Left cardiac atrium (tissue), 4 donors: Measurements from ENCODE around the gene NXT2. TPM values are rescaled to one million over a fixed set of nuclear protein-coding genes. Genes with fewer than 3 reads are reported as not detected.
"Not testable (repeated sequence)": the region's sequence is repeated elsewhere in the genome, so short reads cannot be mapped to it uniquely, and the experiment has no call there.

Source experiments
- ATAC-seq, 2 donors: fragments of 200-7000 bp; cut with Tn5 transposase; one replicate each; pipeline ENCODE4 v1.9.1; 2020; ENCODE audit warnings: mild to moderate bottlenecking in 2 of 2, moderate library complexity in 2 of 2
- DNase-seq: peaks from one replicate; pipeline ENCODE4 v3.0.0-alpha.2; 2020
- intact Hi-C, 2 donors: fragments of 100-400 bp; cut with DNase I; formaldehyde crosslinking; loops; one replicate each; pipeline versions ENCODE4 v1.14.1 to v1.15.1; 2022 to 2023
- long read RNA-seq: library from polyadenylated mRNA; unstranded; transcript quantifications from one replicate; pipeline ENCODE4 v2.0.0, GENCODE V29; 2021
- total RNA-seq, 2 donors: library from RNA; stranded (reverse); fragmentation: NEBNext Ultra II Directional; extraction: Animal tissue kit (Norgen Biotek cat#: 25700); gene quantifications; one replicate each; pipeline ENCODE4 v1.2.1, GENCODE V29; 2021
- donor health status: DM: no; HTN: yes; CAD: no.
- donor health status: DM: no; HTN: yes; CAD: no; lungs with severe emphysema.
- donor health status: DM: yes; HTN: yes; CAD: no.
- donor health status: Dilated cardiomyopathy.

The NXT2 gene
- 1 to 10 TPM; 2.6 to 4.2 TPM for total RNA-seq
- long read RNA-seq, partial matches to known transcripts: 0 of 5 reads
- long read RNA-seq, other reads (novel, unspliced or antisense): 1 of 5 reads

DNA sequence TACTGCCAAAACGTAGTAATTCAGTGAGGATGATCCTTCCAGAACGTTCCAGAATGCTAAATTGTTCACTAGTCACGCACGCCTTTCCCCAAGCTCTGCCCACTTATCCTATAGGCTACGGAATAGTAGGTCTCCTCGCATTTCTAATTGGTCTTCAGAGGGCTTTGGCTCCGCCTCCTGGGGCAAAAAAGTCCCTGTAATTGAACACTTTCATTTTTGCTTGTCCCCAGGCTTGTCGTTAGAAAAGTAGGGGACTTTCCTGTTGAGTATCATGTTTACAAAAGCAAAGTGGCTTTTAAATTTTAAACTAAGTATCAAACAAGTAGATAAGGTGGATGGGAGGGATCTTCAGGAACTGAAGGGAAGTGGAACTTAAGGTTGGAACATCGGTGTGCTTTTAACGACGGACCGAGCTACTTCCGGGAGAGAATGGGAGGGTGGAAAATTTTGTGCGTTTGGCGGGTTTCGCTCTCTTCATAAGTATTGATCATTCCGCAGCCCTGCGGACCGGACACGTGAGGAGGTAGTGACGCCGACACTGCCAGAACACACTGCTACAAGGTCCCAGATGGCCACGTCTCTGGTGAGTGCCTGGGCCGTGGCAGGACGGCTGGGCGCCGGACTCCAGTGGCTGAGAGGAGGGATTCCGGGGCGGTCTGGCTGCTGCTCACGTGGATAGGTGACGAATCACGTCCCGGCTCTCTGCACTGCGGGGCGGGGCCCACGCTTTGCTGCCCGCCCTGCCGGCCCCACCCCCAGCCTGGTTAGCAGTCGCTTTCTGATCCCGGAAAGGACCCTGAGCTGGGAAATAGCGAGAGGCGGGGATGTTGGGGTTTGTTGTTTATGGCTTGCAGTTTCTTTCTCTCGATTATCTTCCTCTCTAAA, at the start of gene NXT2:
TSS of gene NXT2 (plus strand) at position 406 of the 885 bp plus-strand sequence. CDS start at position 569, 163 bp downstream.
- DNase-seq: peak; percentile 91
- intact Hi-C loops: no loop called here
- peak; percentile 100 for ATAC-seq

DNA sequence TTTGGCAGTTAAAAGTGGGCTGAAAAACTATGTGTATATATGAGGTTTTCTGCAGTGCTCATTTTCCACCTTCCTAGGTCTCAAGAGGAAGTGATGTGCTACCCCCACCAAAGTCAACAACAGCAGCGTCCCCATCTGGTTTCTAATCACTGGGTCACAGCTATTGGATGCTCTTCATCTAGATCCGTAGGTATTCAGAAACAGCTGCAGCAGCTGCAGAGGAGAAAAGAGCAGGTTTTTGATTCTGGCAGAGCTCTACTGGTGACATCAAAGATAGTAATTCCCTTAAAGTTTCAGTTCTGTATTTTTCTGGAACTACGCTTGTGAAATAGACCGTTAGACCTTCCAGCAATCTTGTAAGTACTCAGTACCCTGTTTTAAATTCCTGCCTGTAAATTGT, 49.0 kb upstream of the NXT2 start:
- ATAC-seq: no peak
- intact Hi-C loops: loop anchor here (10.0 kb wide), 3 partner anchors 147 to 397 kb away; no protein-coding TSS in a partner anchor
- DNase-seq: no peak

DNA sequence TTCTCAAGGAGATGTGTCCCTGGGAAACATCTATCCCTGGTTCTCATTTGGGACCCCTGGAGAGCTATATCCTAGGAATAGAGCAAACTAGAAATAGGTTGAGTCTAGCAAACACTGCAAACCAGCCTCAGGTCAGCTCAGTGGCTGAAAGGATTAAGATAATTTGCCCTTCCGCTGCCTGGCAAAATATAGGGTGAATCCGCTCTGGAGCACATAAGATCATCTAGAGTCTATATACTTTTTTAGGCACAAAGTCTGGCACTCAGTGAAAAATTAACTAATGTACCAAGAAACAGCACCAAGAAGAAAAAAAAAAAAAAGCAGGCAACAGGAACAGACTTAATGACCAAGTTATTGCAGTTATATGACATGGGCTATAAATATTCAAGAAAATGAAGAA, 47.5 kb upstream of the NXT2 start:
- intact Hi-C loops: loop anchor here (10.0 kb wide), 3 partner anchors 146 to 396 kb away; no protein-coding TSS in a partner anchor
- DNase-seq (no peak), ATAC-seq (no peak)

DNA sequence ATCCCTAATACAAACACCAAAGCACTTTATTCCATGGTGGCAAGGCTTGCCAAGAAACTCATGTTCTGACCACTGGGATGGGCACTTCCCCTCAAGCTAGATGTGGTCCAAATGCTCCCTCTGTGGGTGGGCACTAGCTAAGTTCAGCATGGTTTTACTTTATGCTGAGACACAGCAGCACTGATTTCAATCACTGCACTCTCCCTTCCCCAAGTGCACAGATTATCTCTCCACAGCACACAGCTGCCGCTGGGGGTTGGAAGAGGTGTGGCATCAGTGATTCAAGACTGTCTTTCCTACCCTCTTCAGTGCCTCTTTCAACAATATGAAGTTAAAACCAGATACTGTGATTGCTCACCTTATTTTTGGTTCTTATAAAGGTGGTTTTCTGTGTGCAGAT, 38.2 kb upstream of the NXT2 start:
- intact Hi-C loops: no loop called here
- DNase-seq: no peak
- no peak for ATAC-seq

DNA sequence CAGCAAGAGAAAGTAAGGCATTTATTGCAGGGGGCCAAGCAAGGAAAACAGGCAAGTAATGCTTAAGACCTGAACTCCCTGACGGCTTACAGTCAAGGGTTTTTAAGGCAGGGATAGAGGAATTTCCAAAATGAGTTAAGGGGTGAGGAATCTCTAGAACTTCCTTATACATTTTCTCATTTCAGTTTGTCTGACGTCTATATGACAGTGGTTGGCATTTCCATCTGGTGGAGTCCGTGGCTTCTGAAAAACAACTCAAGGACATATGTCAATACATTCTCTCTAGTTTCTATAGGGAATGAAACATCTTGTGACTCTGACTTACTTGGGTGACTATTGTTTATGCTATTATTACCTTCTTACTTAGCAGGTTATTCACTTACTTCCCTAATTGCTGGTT, 35.5 kb upstream of the NXT2 start:
- no peak for DNase-seq
- no peak for ATAC-seq
- intact Hi-C loops: no loop called here

DNA sequence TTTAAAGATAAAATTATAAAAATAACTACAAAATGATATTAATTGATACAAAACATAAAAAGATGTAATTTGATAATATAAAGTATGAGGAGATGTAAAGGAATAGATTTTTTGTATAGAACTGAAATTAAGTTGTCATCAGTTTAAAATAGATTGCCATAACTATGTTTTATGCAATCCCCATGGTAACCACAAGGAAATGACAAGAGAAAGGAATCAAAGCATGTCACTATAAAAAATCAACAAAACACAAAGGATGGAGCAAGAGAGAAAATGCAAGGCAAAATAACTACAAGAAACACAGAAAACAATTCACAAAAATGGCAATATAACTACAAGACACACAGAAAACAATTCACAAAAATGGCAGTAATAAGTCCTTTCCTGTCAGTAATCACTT, 27.7 kb upstream of the NXT2 start:
- no peak for DNase-seq
- no peak for ATAC-seq
- intact Hi-C loops: no loop called here

DNA sequence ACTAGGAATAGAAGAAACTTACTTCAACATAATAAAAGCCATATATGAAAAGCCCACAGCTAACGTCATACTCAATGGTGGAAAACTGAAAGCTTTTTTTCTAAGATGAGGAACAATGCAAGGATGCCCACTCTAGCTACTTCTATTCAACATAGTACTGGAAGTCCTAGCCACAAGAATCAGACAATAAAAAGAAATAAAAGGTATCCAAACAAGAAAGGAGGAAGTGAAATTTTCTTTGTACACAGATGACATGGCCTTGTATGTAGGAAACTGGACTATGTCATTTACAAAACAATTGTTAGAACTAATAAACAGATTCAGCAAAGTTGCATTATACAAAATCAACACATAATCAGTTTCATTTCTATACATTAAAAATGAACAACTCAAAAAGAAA, 25.5 kb upstream of the NXT2 start:
- ATAC-seq (no peak), DNase-seq (no peak)
- intact Hi-C loops: no loop called here

DNA sequence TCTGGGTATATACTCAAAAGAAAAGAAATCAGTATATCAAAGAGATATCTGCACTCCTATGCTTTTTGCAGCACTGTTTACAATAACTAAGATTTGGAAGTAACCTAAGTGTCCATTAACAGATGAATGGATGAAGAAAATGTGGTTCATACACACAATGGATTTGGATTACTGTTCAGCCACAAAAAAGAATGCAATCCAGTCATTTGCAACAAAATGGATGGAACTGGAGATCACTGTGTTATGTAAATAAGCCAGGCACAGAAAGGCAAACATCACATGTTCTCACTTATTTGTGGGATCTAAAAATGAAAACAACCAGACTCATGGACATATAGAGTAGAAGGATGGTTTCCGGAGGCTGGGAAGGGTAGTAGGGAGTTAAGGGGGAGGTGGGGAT, 17.6 kb upstream of the NXT2 start:
- ATAC-seq (no peak), DNase-seq (no peak)
- intact Hi-C loops: no loop called here

DNA sequence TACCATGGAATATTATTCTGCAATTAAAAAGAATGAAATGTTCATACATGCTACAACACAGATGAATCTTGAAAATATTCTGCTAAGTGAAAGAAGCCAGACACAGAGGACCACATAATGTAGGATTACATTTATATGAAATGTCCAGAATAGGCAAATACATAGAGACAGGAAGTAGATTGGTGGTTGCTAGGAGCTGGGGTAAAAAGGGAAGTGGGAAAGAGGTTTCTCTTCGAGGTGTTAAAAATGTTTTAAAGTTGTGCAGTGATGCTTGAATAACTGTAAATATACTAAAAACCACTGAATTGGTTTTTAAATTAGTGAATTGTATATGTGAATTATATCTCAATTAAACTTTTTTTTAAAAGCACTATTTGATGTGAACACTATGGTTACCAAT, 3.6 kb upstream of the NXT2 start:
- intact Hi-C loops: no loop called here
- ATAC-seq: no peak

DNA sequence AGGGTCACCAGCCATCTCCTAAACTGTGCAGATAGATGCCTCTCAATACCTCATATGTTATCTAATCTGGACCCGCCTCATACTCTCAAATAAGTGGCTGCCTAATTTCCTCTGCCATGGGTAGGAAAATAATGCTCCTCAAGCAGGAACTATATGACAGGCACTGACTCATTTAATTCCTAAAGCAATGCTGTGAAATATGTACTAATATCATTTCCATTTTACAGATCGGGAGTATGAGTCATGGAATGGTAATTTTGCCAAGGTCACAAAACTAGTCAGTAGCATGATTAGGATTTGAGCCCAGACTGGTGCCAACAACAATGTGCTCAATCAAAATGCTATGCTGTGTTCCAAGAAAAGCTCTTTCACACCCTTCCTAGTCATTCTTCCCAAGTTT, 3.0 kb upstream of the NXT2 start:
- ATAC-seq (no peak), DNase-seq (no peak)
- intact Hi-C loops: no loop called here

More for the DNA sequence above, 3.6 kb upstream of the NXT2 start:
- DNase-seq: no peak

DNA sequence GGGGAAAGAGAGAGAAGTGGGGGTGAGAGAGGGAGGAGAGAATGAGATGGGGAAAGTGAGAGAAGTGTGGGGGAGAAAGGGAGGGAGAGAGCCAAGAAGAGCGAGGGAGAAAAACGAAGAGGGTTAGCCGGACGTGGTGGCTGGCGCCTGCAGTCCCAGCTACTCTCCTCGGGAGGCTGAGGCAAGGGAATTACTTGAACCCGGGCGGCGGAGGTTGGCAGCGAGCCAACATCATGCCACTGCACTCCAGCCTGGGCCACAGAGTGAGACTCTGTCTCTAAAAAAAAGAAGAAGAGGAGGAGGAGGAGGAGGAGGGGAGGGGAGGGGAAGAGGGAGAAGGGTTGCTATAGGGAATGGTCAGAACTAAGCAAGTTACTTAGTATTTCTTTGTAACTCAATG, 1.7 kb upstream of the NXT2 start:
- intact Hi-C loops: no loop called here
- ATAC-seq (no peak), DNase-seq (no peak)

DNA sequence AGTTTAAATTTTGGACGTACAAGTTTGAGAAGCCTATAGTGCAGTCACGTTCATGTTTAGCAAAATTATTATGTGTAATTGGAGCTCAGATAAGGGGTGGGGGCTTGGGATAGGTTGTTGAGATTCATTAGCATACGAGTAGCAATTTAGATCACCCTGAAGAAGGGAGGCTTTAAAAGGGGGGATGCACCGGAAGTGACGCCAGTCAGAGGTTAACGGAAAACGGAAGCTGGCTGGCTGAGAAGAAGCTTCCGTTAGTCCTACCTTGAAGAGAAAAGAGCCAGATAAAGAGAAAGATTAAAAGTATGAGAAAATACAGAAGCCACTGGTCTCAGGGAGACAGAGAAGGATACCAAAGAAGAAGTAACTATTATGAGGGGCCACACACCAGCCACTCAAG, 1.1 kb upstream of the NXT2 start:
- ATAC-seq (no peak), DNase-seq (no peak)
- intact Hi-C loops: no loop called here

DNA sequence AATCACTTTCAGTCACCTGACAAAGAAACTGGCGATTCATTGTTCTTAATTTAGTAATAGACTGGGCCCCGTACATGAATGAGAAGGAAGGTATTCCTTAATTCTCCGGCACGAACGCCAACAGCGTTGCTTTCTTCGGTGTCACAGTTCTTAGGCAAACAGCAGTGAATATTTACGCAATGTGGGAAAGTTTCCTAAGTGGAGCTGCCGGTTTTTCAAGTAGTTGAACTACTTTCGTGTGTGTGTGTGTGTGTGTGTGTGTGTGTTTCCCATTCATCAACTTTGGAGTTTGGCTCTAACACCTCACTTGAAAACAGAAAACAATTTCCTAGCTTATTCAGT, 651 bp downstream of the NXT2 start:
- ATAC-seq: peak; percentile 38 to 44
- no peak for DNase-seq
- intact Hi-C loops: no loop called here

DNA sequence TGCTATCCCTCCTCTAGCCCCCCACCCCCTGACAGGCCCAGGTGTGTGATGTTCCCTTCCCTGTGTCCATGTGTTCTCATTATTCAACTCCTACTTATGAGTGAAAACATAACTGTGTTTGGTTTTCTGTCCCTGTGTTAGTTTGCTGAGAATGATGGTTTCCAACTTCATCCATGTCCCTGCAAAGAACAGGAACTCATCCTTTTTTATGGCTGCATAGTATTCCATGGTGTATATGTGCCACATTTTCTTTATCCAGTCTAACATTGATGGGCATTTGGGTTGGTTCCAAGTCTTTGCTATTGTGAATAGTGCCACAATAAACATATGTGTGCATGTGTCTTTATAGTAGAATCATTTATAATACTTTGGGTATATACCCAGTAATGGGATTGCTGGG, 2.4 kb downstream of the NXT2 start:
- ATAC-seq, intact Hi-C loops, DNase-seq: not testable (repeated sequence)

DNA sequence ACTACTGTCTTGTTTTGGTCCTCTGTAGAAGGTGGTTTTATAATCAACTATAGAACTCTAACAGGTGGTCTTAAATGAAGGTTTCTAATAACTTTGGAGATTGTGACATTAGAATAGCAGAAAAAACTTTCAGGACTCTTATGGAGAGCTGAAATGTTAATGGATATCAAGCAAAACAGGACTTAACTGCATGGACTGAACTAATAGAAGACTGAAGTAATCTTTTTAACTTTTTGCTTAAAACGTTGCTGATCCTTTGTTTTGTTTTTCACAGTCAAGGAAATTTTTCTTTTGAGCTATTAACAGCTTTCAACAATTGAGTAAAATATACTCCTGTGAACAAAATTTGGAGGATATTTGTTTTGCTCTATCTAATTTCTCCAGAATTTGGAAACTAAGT, 17.2 kb downstream of the NXT2 start:
- intact Hi-C loops: no loop called here
- DNase-seq: no peak
- ATAC-seq: no peak

DNA sequence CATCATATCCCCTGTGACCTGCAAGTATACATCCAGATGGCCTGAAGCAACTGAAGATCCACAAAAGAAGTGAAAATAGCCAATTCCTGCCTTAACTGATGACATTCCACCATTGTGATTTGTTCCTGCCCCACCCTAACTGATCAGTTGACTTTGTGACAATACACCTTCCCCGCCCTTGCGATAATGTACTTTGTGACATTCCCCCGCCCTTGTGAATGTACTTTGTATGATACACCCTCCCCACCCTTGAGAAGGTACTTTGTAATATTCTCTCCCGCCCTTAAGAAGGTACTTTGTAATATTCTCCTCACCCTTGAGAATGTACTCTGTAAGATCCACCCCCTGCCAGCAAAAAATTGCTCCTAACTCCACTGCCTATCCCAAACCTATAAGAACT, 39.4 kb downstream of the NXT2 start:
- ATAC-seq, intact Hi-C loops, DNase-seq: not testable (repeated sequence)

DNA sequence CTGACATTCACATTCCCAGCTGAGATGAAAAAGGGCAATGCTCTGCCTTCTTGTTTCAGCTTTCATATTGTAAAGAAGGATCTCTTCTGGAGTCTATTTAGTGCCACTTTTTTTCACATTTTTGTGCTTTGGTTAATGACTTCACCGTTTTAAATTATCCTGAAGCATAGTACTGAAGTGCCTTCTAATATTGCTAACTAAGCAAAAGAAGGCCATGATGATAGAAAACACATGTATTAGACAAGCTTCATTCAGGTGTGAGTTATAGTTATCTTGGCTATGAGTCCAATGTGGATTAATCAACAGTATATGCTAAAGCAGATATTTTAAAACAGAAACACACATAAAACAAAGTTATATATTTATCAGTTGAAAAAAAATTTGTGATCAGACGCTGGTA, 40.4 kb downstream of the NXT2 start:
- DNase-seq (no peak), ATAC-seq (no peak)
- intact Hi-C loops: no loop called here

DNA sequence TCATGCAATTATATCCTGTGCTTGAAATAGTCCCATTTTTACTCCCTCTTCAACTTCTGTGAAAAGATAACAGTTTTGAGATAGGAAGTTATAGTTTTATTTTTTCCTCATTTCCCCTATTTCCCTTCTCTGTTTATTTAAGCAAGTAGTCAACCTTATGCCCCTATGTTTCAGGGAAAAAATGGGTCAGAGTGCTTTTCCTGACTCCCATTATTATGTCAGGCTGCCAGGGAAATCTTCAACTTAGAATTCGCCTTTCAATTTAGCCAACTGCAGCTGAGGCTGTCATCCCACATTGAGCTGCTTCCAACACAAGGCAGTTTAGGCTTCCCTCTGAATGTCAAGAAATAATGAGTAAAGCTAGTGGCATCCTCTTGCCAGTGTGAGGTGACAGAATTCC, 42.3 kb downstream of the NXT2 start:
- ATAC-seq: no peak
- intact Hi-C loops: no loop called here
- DNase-seq: no peak

DNA sequence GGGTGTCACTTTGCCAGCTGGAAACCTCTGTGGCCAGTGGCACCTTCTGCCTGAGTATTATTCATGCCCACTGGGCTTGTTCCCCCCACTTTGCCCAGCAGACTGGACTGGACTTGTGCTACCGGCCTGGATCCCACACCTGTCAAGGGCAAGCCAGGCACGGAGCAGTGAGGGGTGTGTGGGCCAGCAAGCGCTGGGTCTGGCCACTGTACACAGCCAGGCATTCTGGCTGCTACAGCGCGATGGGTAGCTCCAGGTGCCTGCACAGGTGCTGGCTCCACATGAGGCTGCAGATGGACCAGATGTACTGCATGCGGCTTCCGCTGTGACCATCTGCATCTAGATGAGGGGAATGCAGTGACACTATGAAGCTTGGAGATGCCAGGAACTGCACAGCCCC, 48.8 kb downstream of the NXT2 start:
- intact Hi-C loops: no loop called here
- DNase-seq: no peak
- ATAC-seq: no peak

DNA sequence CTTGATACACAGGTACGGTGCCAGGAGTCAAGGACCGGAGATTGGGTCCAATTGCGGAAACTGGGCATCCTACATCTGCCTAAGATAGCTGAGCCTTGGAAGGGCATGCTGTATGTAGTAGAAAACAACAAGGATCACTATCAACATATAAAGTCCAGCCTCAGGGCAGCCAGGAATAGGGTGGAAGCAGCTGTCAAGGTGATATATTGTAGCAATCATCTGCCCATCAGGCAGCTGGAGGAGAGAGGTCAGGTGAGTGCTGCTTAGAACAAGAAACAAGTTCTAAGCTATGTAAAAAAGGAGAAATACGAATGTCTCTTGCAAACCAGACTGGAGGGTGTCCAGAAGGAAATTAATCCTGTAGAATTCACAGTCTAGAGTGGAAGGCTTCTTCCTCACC, 53.5 kb downstream of the NXT2 start:
- DNase-seq (no peak), ATAC-seq (no peak)
- intact Hi-C loops: no loop called here
